Skeletal muscle tissue (tissue), 4 donors: ENCODE measurements around the gene IL17RA. TPM values are rescaled to one million over a fixed set of nuclear protein-coding genes. Genes with fewer than 3 reads are reported as not detected.
A peak's percentile ranks its signal among the peaks of the same experiment; 100 is the strongest.

Experiments used
- H3K27ac ChIP-seq: one replicate; pipeline ENCODE4 v1.7.0; 2013; ENCODE audit warnings: mild to moderate bottlenecking, low read depth, low read length, inconsistent platforms
- H3K27me3 ChIP-seq, 3 donors: one replicate each; pipeline ENCODE4 v1.7.0; 2013; ENCODE audit warnings: low read length in 3 of 3; ENCODE audit not compliant: control insufficient read depth in 3 of 3, insufficient read depth in 3 of 3
- H3K36me3 ChIP-seq, 3 donors: one replicate each; pipeline ENCODE4 v1.7.0; 2013; ENCODE audit warnings: low read length in 3 of 3; ENCODE audit not compliant: control insufficient read depth in 3 of 3, insufficient read depth in 3 of 3
- H3K4me1 ChIP-seq, 3 donors: one replicate each; pipeline ENCODE4 v1.7.0; 2013; ENCODE audit warnings: low read length in 3 of 3, mild to moderate bottlenecking in 3 of 3; ENCODE audit not compliant: control insufficient read depth in 3 of 3, insufficient read depth in 3 of 3
- H3K4me3 ChIP-seq, 3 donors: one replicate each; pipeline ENCODE4 v1.7.0; 2013; ENCODE audit warnings: low read length in 3 of 3
- H3K9ac ChIP-seq, 3 donors: one replicate each; pipeline ENCODE4 v1.7.0; 2013; ENCODE audit warnings: low read length in 3 of 3, mild to moderate bottlenecking in 3 of 3, moderate library complexity in 2 of 3, low read depth in 1 of 3
- H3K9me3 ChIP-seq, 3 donors: one replicate each; pipeline ENCODE4 v1.7.0; 2013; ENCODE audit warnings: low read length in 3 of 3; ENCODE audit not compliant: control insufficient read depth in 3 of 3
- total RNA-seq: library from RNA; depleted of rRNA; stranded (reverse); fragments of >200 nt; gene quantifications from one replicate; pipeline ENCODE4 v1.2.3, GENCODE V29; 2014
- donor health status: Osteomylitis.

Gene IL17RA
- total RNA-seq, 1 donor from 2014 or later: 3.1 TPM

DNA sequence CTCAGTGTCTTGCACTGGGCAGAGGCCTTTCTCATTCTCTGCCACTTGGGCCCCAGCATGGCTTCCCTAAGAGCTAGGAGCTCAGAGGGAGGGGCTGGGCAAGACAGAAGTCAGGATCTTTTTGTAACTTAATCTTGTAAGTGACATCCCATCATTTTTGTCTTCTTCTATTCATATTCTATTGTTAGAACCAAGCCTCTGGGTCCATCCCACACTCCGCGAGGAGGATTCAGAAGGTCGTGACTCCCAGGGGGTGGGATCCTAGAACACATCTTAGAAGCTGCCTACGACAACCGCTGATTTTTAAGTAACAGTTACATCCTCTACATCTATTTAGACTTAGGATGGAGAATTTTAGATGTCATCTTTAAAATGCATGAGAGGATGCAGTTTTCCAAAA is 1.5 kb upstream of the IL17RA start:
- Histone ChIP-seq H3K4me1 (peaks cover 4 to 11% (median 7%) of the 10 kb centered on the region in 3 donors), H3K4me3 (no peak overlapping the region), H3K36me3 (no peaks in the 10 kb centered on the region), H3K9me3 (no peaks in the 10 kb centered on the region), H3K27me3 (peaks cover 0 to 21% (median 10%) of the 10 kb centered on the region in 3 donors), H3K9ac (no peak overlapping the region), H3K27ac (no peak overlapping the region)

DNA sequence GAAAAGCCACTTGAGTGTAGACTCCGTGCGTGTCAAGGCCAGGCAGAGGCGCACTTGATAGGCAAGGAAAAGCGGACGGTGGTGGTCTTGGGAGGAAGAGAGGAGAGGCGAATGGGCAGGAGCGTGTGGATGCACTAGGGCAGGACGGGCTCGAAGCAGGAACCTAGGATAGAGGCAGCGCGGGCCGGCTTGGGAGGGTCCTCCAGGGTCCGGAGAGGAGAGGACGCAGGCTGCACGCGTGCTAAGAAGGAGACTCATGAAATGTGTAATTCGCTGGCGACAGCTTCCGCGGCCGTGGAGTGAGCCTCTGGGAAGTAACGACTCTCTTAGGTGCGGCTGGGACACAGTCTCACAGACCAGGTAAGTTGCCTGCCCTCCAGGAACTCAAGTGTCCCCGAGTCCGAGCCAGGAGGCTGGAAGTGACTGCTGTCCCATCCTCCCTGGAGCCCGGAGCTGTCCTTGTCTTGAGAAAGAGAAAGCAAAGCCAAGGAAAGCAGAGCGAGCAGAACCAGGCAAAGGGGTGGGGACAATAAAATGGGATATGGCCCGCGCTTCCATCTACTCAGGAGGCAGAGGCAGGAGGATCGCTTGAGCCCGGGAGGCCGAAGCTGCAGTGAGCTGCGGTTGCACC is 874 bp upstream of the IL17RA start:
- no peak overlapping the region for H3K27ac ChIP-seq
- no peaks in the 10 kb centered on the region for H3K36me3 ChIP-seq
- peaks cover 4 to 11% (median 7%) of the 10 kb centered on the region in 3 donors for H3K4me1 ChIP-seq
- H3K4me3 ChIP-seq: peak overlapping the region; percentile 67 to 72 (median 70)
- H3K9me3 ChIP-seq: no peaks in the 10 kb centered on the region
- peaks cover 0 to 21% (median 10%) of the 10 kb centered on the region in 3 donors for H3K27me3 ChIP-seq
- H3K9ac ChIP-seq: peak overlapping the region in 2 of 3 donors; percentile 62 to 80

GRCh38 chr22:17085277-17086181 is 729 bp downstream of the IL17RA start:
- peaks cover 4 to 11% (median 7%) of the 10 kb centered on the region in 3 donors for H3K4me1 ChIP-seq

DNA sequence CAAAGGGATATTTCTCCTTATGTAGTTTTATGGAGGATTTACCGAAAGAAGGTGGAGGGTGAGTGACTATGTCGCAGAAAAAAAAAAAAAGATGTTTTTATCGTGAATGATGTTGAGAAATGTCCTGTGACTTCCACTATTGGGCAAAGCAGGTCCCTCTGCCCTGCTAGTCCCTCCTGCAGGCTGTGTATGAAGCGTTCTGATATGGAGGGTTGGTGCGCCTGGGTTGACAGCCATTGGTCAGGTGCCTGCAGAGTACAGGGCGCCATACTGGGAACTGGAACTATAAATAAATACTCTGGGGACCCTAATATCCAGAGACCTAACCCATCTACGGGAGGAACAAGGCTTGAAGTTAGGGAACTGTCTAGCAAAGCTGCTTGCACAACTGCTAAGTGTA is 1.5 kb downstream of the IL17RA start:
- H3K36me3 ChIP-seq: no peaks in the 10 kb centered on the region
- H3K9me3 ChIP-seq: no peaks in the 10 kb centered on the region
- no peak overlapping the region for H3K9ac ChIP-seq
- no peak overlapping the region for H3K27ac ChIP-seq
- H3K4me3 ChIP-seq: peak overlapping the region in 2 of 3 donors; percentile 36 to 45
- H3K4me1 ChIP-seq: peaks cover 4 to 11% (median 7%) of the 10 kb centered on the region in 3 donors
- peaks cover 0 to 21% (median 10%) of the 10 kb centered on the region in 3 donors for H3K27me3 ChIP-seq

More at GRCh38 chr22:17085277-17086181, 729 bp downstream of the IL17RA start:
- no peaks in the 10 kb centered on the region for H3K9me3 ChIP-seq
- peak overlapping the region; percentile 67 to 72 (median 70) for H3K4me3 ChIP-seq
- peaks cover 0 to 21% (median 10%) of the 10 kb centered on the region in 3 donors for H3K27me3 ChIP-seq
- H3K27ac ChIP-seq: peak overlapping the region; percentile 56
- peak overlapping the region; percentile 62 to 80 (median 66) for H3K9ac ChIP-seq
- H3K36me3 ChIP-seq: no peaks in the 10 kb centered on the region

GRCh38 chr22:17086788-17087497 is 2.1 kb downstream of the IL17RA start:
- Histone ChIP-seq H3K9me3 (no peaks in the 10 kb centered on the region), H3K9ac (no peak overlapping the region), H3K27ac (no peak overlapping the region), H3K36me3 (no peaks in the 10 kb centered on the region), H3K4me3 (peak overlapping the region in 1 of 3 donors; percentile 36), H3K4me1 (peaks cover 4 to 11% (median 7%) of the 10 kb centered on the region in 3 donors), H3K27me3 (peaks cover 0 to 21% (median 10%) of the 10 kb centered on the region in 3 donors)

DNA sequence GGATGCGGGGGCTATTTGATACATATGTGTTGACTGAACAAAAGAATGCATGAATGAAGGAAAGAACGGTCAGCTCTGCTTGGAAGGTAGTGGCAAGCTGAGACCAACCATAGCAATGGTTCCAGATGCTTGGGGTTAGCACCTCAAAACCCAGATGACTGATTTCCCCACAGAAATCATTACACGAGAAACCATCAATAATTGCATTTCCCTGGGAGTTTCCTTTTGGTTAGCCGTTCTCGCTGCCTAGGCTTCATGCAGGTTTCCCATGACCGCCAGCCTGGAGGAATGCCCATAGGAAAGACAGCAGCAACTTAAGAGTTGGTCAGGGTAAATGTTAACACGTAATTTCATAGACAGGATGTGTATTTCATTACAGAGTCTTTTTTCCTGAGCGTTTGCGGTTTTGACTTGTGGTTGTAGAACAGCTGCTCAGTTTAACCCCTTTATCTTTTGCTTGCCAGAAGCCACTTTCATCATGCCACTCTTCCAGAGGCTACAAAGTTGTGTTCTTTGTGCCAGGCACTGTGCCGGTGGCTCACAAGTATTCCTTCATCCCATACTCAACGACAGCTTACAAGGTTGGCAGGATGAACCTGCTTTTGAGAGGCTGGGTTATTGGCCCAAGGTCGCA is 2.8 kb downstream of the IL17RA start:
- Histone ChIP-seq H3K27me3 (peaks cover 0 to 21% (median 10%) of the 10 kb centered on the region in 3 donors), H3K36me3 (no peaks in the 10 kb centered on the region), H3K27ac (no peak overlapping the region), H3K9me3 (no peaks in the 10 kb centered on the region), H3K4me1 (peaks cover 4 to 11% (median 7%) of the 10 kb centered on the region in 3 donors), H3K9ac (no peak overlapping the region), H3K4me3 (no peak overlapping the region)

GRCh38 chr22:17090550-17090949 is 5.8 kb downstream of the IL17RA start:
- Histone ChIP-seq H3K36me3 (no peaks in the 10 kb centered on the region), H3K9ac (no peak overlapping the region), H3K27me3 (peaks cover 0 to 8% (median 4%) of the 10 kb centered on the region in 3 donors), H3K9me3 (no peaks in the 10 kb centered on the region), H3K27ac (no peak overlapping the region), H3K4me3 (no peak overlapping the region), H3K4me1 (peaks cover 3 to 8% (median 4%) of the 10 kb centered on the region in 3 donors)

GRCh38 chr22:17091851-17092250 is 7.1 kb downstream of the IL17RA start:
- no peak overlapping the region for H3K9ac ChIP-seq
- peaks cover 1 to 4% (median 3%) of the 10 kb centered on the region in 3 donors for H3K4me1 ChIP-seq
- no peaks in the 10 kb centered on the region for H3K9me3 ChIP-seq
- H3K36me3 ChIP-seq: no peaks in the 10 kb centered on the region
- H3K27me3 ChIP-seq: peaks cover 0 to under 1% (median 0%) of the 10 kb centered on the region in 3 donors
- H3K4me3 ChIP-seq: no peak overlapping the region
- H3K27ac ChIP-seq: no peak overlapping the region

- no peak overlapping the region for H3K4me3 ChIP-seq
- H3K27me3 ChIP-seq: no peaks in the 10 kb centered on the region
- no peaks in the 10 kb centered on the region for H3K9me3 ChIP-seq
- no peak overlapping the region for H3K9ac ChIP-seq
- peaks cover 0 to 8% (median 2%) of the 10 kb centered on the region in 3 donors for H3K36me3 ChIP-seq
- no peak overlapping the region for H3K27ac ChIP-seq
- no peaks in the 10 kb centered on the region for H3K4me1 ChIP-seq
Observed at GRCh38 chr22:17093081-17093480, 8.3 kb downstream of the IL17RA start.
